BJ (cell line): ENCODE measurements around the gene ANKRD9. TPM values are rescaled to one million over a fixed set of nuclear protein-coding genes. Genes with fewer than 3 reads are reported as not detected.

ENCODE experiments used
- CTCF ChIA-PET: fragments of 350-600 bp; formaldehyde crosslinking; extraction: SDS; loops from one replicate; lab custom pipeline; 2021; ENCODE audit warnings: antibody characterized with exemption, inconsistent platforms; lab: Yijun Ruan, JAX
- POLR2A ChIA-PET: fragments of 300-600 bp; sonication (Branson Sonifier 250); formaldehyde crosslinking; extraction: SDS; loops from one replicate; lab custom pipeline; 2021; ENCODE audit warnings: antibody characterized with exemption; lab: Charles Lee
- DNase-seq: peaks from one replicate; pipeline ENCODE4 v3.0.0-alpha.2; 2011; ENCODE audit warnings: low read depth
- H3K27me3 ChIP-seq: 2 replicates; pipeline ENCODE4 v1.6.0; 2011; ENCODE audit warnings: low read length; ENCODE audit not compliant: control insufficient read depth, insufficient read depth
- H3K36me3 ChIP-seq: 2 replicates; pipeline ENCODE4 v1.5.1; 2011; ENCODE audit warnings: low read length; ENCODE audit not compliant: control insufficient read depth, insufficient read depth
- H3K4me3 ChIP-seq: 2 replicates; pipeline ENCODE4 v1.5.1; 2011; ENCODE audit warnings: low read depth, mild to moderate bottlenecking, control low read depth, low read length
- polyA plus RNA-seq: library from polyadenylated mRNA; depleted of rRNA; stranded (reverse); fragments of >200 nt; gene quantifications from 2 replicates; pipeline ENCODE4 v1.2.3, GENCODE V29; 2011
- TF ChIP-seq, protein P1 (sequence below): IDR thresholded peaks from 2 replicates; pipeline ENCODE4 v1.5.1; 2011; ENCODE audit warnings: low read depth, mild to moderate bottlenecking, control low read depth, inconsistent platforms, low read length, moderate library complexity; ENCODE audit not compliant: insufficient read depth

Gene ANKRD9
- polyA plus RNA-seq, 1 experiment = 9.1 TPM

DNA sequence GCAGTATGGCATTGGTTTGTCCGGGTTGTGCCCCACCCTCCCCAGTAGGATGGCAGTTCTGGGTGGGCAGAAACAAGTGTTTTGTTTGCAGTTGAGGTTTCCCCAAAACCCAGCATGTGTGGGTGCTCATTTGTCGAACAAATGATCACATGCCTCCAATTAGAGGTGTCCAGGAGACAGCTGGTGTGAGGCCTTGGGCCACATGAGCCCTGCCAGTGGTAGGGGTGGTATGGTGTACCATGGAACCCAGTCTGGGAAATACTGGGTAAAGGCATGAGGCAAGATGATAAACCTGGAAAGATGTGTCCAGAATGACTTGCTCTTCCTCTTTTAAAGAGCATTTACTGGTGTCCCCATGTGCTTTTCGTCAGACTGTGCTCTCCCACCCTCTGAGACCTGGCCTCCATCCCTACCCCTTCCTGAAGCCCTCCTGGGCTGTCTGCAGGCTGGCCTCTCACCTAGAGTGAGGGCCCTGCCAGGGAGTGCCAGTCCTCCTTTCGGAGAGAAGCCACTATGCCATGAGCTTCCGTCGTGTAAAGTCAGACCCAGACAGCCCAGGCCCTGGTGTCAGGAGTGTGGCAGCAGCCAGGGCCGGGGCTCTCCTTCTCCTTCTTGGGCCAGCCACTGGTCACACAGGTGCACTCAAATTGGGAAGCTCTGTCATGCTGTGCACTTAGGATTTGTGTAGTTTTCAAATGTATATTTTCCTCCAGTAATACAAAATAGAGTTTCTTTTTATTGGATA, 17.6 kb downstream of the ANKRD9 start:
- TF ChIP-seq, protein P1, sequence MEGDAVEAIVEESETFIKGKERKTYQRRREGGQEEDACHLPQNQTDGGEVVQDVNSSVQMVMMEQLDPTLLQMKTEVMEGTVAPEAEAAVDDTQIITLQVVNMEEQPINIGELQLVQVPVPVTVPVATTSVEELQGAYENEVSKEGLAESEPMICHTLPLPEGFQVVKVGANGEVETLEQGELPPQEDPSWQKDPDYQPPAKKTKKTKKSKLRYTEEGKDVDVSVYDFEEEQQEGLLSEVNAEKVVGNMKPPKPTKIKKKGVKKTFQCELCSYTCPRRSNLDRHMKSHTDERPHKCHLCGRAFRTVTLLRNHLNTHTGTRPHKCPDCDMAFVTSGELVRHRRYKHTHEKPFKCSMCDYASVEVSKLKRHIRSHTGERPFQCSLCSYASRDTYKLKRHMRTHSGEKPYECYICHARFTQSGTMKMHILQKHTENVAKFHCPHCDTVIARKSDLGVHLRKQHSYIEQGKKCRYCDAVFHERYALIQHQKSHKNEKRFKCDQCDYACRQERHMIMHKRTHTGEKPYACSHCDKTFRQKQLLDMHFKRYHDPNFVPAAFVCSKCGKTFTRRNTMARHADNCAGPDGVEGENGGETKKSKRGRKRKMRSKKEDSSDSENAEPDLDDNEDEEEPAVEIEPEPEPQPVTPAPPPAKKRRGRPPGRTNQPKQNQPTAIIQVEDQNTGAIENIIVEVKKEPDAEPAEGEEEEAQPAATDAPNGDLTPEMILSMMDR = no peak
- CTCF ChIA-PET = interaction anchor here (1.0 kb wide), 1 partner anchor 8 kb away, joined by 3 read pairs; no protein-coding TSS in a partner anchor
- DNase-seq = no peak
- Histone ChIP-seq H3K4me3 (no peak overlapping the region), H3K36me3 (no peaks in the 10 kb centered on the region), H3K27me3 (no peaks in the 10 kb centered on the region)
- POLR2A ChIA-PET = no interaction called here

DNA sequence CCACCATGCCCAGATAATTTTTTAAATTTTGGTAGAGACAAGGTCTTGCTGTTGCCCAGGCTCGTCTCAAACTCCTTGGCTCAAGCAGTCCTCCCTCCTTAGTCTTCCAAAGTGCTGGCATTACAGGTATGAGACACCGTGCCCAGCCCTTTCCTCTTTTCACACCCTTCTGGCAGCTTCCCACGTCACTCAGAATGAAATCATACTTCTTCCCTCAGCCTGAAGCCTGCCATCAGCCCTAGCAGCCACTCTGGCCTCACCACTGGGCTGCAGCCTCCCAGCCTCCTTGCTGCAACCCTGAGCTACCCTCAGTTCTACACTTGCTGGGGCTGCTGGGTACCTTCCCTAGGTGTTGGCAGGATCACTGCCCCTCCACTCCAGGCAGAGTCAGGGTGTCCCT, 18.2 kb downstream of the ANKRD9 start:
- ChIA-PET POLR2A (no interaction called here), CTCF (interaction anchor here (0.6 to 1.0 kb wide), 3 partner anchors 9 to 120 kb away, joined by 3 read pairs; no protein-coding TSS in a partner anchor)
- Histone ChIP-seq H3K4me3 (no peak overlapping the region), H3K36me3 (no peaks in the 10 kb centered on the region), H3K27me3 (no peaks in the 10 kb centered on the region)
- TF ChIP-seq, protein P1 = no peak
- no peak for DNase-seq

DNA sequence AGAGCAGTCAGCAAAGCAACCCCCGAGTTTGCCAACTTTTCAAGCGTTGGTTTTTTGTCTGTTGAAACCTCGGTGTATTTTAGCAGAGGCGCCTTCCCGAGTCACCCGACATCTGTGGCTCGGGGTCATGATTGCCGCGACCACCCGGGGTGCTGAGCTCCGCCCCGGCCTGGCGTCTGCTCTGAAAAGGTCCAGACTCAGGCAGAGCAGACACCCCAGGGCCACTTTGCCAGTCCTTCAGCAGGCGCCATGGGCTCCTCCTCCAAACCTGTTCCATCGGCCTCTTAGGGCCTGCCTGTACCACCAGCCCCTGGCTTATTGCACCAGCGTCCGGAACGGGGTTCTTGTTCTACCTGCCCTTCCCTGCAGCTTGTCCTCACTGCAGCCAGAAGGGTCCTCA, 19.1 kb downstream of the ANKRD9 start:
- no peak for DNase-seq
- CTCF ChIA-PET = interaction anchor here (0.6 to 1.0 kb wide), 3 partner anchors 10 to 121 kb away, joined by 3 read pairs; no protein-coding TSS in a partner anchor
- POLR2A ChIA-PET = no interaction called here
- Histone ChIP-seq H3K27me3 (no peaks in the 10 kb centered on the region), H3K4me3 (no peak overlapping the region), H3K36me3 (no peaks in the 10 kb centered on the region)
- TF ChIP-seq, protein P1 = no peak

DNA sequence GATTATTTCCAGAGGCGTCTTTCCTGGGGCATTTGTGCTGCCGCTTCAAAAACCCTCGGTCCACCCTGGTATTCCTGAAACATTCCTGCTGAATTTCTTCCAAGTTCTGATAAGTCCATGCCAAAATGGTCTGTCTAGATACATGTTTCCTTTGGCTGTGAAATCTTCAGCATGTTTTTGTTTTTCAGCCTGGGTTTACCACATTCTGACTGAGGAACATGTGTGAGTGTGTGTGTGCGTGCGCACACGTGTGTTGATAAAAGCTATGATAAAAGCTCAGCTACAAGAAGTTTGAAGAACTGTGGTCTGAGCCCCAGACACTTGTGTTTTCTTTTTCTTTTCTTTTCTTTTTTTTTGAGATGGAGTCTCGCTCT, 22.4 kb downstream of the ANKRD9 start:
- ChIA-PET POLR2A (no interaction called here), CTCF (interaction anchor here (1.2 kb wide), 1 partner anchor 12 kb away, joined by 4 read pairs; no protein-coding TSS in a partner anchor)
- no peak overlapping the region for H3K4me3 ChIP-seq
- no peak for DNase-seq
- no peaks in the 10 kb centered on the region for H3K27me3 ChIP-seq
- H3K36me3 ChIP-seq = no peaks in the 10 kb centered on the region
- TF ChIP-seq, protein P1 = no peak

DNA sequence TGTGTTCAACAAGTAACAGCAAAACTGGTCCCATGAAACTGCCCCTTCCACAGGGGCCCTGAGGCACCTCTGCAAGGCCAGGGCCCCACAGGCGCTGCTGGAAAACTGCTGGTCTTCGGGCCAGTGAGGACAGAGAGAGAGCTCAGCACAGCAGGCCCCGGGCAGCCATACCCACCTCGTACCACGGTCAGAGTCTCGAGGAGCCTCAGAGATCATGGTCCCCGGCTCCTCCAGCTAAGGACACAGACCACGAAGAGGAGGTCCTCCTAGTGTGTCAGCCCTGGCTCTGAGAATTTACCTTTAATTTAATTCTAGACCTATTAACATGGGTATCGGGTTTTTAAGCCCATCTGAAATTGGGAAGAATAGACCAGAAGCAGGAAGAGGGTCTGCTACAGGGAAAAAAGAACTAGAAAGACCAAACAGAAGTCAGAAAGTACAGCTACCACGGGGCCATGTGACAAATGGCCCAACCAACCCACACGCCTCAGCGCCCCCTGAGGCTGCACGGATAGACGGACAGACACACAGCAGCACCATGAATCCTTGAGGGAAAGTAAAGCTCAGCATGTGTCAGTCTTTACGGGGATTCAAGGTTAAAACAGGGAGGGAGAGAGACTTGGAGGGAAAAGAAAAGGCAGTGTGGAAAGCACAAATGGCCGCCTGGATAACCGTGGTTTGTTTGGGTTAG, 22.9 kb downstream of the ANKRD9 start:
- TF ChIP-seq, protein P1 = no peak
- no peak for DNase-seq
- Histone ChIP-seq H3K27me3 (no peaks in the 10 kb centered on the region), H3K4me3 (no peak overlapping the region), H3K36me3 (no peaks in the 10 kb centered on the region)
- POLR2A ChIA-PET = no interaction called here
- CTCF ChIA-PET = interaction anchor here (1.2 kb wide), 1 partner anchor 13 kb away, joined by 4 read pairs; no protein-coding TSS in a partner anchor
